GM13977 (cell line): ENCODE measurements around the gene PCAT7.
A peak's percentile ranks its signal among the peaks of the same experiment; 100 is the strongest.

ENCODE experiments used
- DNase-seq: peaks from one replicate; pipeline ENCODE4 v3.0.0; 2012; ENCODE audit warnings: low spot score
- CTCF ChIP-seq: IDR thresholded peaks from 2 replicates; pipeline ENCODE4 v1.5.1; 2012; ENCODE audit warnings: mild to moderate bottlenecking, control low read depth; ENCODE audit not compliant: insufficient read depth; ENCODE audit errors: extremely low read depth, missing control alignments
- in situ Hi-C: fragments of 300-500 bp; cut with MboI; formaldehyde crosslinking; loops from one replicate; pipeline ENCODE4 v1.12.0; 2022; ENCODE audit warnings: low sequenced_read_pairs, low pct_unique_long_range_greater_than_20kb, mixed read lengths, inconsistent platforms; ENCODE audit not compliant: unreplicated experiment

The PCAT7 gene

GRCh38 chr9:94600258-94600657 lies 45.4 kb downstream of the PCAT7 start:
- in situ Hi-C loops: no loop called here
- no peak for TF ChIP-seq CTCF
- DNase-seq: no peak

GRCh38 chr9:94600715-94601114 lies 45.8 kb downstream of the PCAT7 start:
- DNase-seq: no peak
- in situ Hi-C loops: no loop called here
- no peak for TF ChIP-seq CTCF

- in situ Hi-C loops: no loop called here
- no peak for DNase-seq
- no peak for TF ChIP-seq CTCF
These were observed 47.8 kb downstream of the PCAT7 start for GRCh38 chr9:94602666-94603065.

- TF ChIP-seq CTCF: peak; percentile 79
- in situ Hi-C loops: no loop called here
- peak; percentile 89 for DNase-seq
These were observed 48.6 kb downstream of the PCAT7 start for GRCh38 chr9:94603259-94604160.

- no peak for TF ChIP-seq CTCF
- no peak for DNase-seq
- in situ Hi-C loops: no loop called here
These were observed 52.0 kb downstream of the PCAT7 start for GRCh38 chr9:94606646-94607422.

GRCh38 chr9:94607423-94607691 lies 52.5 kb downstream of the PCAT7 start:
- in situ Hi-C loops: no loop called here
- no peak for DNase-seq
- TF ChIP-seq CTCF: no peak
